Progenitor cell of endocrine pancreas (in vitro differentiated cells): Measurements from ENCODE around the gene APLP1. TPM values are rescaled to one million over a fixed set of nuclear protein-coding genes. Genes with fewer than 3 reads are reported as not detected.

Source experiments
- DNase-seq: peaks from one replicate; pipeline ENCODE4 v3.0.0; 2021; ENCODE audit warnings: low spot score; ENCODE audit not compliant: unreplicated experiment
- H3K27ac Mint-ChIP-seq: 2 replicates; pipeline ENCODE4 v1.8.0; 2021; ENCODE audit warnings: mild to moderate bottlenecking, moderate library complexity, mixed read lengths
- H3K27me3 Mint-ChIP-seq: 2 replicates; pipeline ENCODE4 v1.8.0; 2021; ENCODE audit warnings: mixed read lengths
- H3K36me3 Mint-ChIP-seq: 2 replicates; pipeline ENCODE4 v1.8.0; 2022; ENCODE audit warnings: mixed read lengths; ENCODE audit not compliant: insufficient read depth
- H3K4me1 Mint-ChIP-seq: 2 replicates; pipeline ENCODE4 v1.8.0; 2021; ENCODE audit warnings: low read depth, mixed read lengths
- H3K4me3 Mint-ChIP-seq: 2 replicates; pipeline ENCODE4 v1.8.0; 2021; ENCODE audit warnings: low read depth, mild to moderate bottlenecking, moderate library complexity, mixed read lengths
- H3K9me3 Mint-ChIP-seq: 2 replicates; pipeline ENCODE4 v1.8.0; 2021; ENCODE audit warnings: low read depth, mixed read lengths
- CTCF ChIP-seq: fragments of 200-600 bp; sonication (generic); IDR thresholded peaks from one replicate; pipeline ENCODE4 v1.5.0; 2021; ENCODE audit warnings: antibody characterized with exemption, mild to moderate bottlenecking; ENCODE audit not compliant: unreplicated experiment
- total RNA-seq: library from RNA; stranded (reverse); gene quantifications from 2 replicates; pipeline ENCODE4 v1.2.1, GENCODE V29; 2021

Gene APLP1
- total RNA-seq, 1 donor from 2014 or later: 135 TPM

- no peaks in the 10 kb centered on the region for H3K36me3 Mint-ChIP-seq
- no peak for DNase-seq
- no peaks in the 10 kb centered on the region for H3K9me3 Mint-ChIP-seq
- H3K27ac Mint-ChIP-seq: no peak overlapping the region
- TF ChIP-seq CTCF: no peak
- H3K4me3 Mint-ChIP-seq: no peak overlapping the region
- H3K27me3 Mint-ChIP-seq: peaks cover 6% of the 10 kb centered on the region
- no peaks in the 10 kb centered on the region for H3K4me1 Mint-ChIP-seq
These were observed 45.2 kb downstream of the APLP1 start for GRCh38 chr19:35913589-35913988.

- Mint-ChIP-seq H3K4me1 (no peaks in the 10 kb centered on the region), H3K27ac (no peak overlapping the region), H3K27me3 (peaks cover 3% of the 10 kb centered on the region), H3K9me3 (no peaks in the 10 kb centered on the region), H3K36me3 (no peaks in the 10 kb centered on the region), H3K4me3 (no peak overlapping the region)
- TF ChIP-seq CTCF: no peak
- no peak for DNase-seq
These were observed 47.1 kb downstream of the APLP1 start for GRCh38 chr19:35915443-35915842.

GRCh38 chr19:35919306-35919705 lies 50.9 kb downstream of the APLP1 start:
- H3K9me3 Mint-ChIP-seq: no peaks in the 10 kb centered on the region
- TF ChIP-seq CTCF: no peak
- H3K36me3 Mint-ChIP-seq: no peaks in the 10 kb centered on the region
- H3K4me3 Mint-ChIP-seq: no peak overlapping the region
- H3K4me1 Mint-ChIP-seq: no peaks in the 10 kb centered on the region
- no peak for DNase-seq
- no peak overlapping the region for H3K27ac Mint-ChIP-seq
- peaks cover 3% of the 10 kb centered on the region for H3K27me3 Mint-ChIP-seq

- TF ChIP-seq CTCF: no peak
- no peak overlapping the region for H3K27ac Mint-ChIP-seq
- H3K27me3 Mint-ChIP-seq: peaks cover 4% of the 10 kb centered on the region
- no peaks in the 10 kb centered on the region for H3K36me3 Mint-ChIP-seq
- peaks cover 6% of the 10 kb centered on the region for H3K9me3 Mint-ChIP-seq
- DNase-seq: no peak
- no peaks in the 10 kb centered on the region for H3K4me1 Mint-ChIP-seq
- H3K4me3 Mint-ChIP-seq: no peak overlapping the region
These were observed 52.6 kb downstream of the APLP1 start for GRCh38 chr19:35921012-35921411.

- no peak overlapping the region for H3K27ac Mint-ChIP-seq
- no peaks in the 10 kb centered on the region for H3K36me3 Mint-ChIP-seq
- no peaks in the 10 kb centered on the region for H3K4me1 Mint-ChIP-seq
- no peak overlapping the region for H3K4me3 Mint-ChIP-seq
- TF ChIP-seq CTCF: no peak
- peaks cover 6% of the 10 kb centered on the region for H3K9me3 Mint-ChIP-seq
- no peak for DNase-seq
- H3K27me3 Mint-ChIP-seq: peaks cover 11% of the 10 kb centered on the region
These were observed 57.1 kb downstream of the APLP1 start for GRCh38 chr19:35925501-35925900.
